ENCODE measurements around the gene DAPK1. TPM values are rescaled to one million over a fixed set of nuclear protein-coding genes. Genes with fewer than 3 reads are reported as not detected.

Gene DAPK1
- polyA plus RNA-seq, 1 of the 3 experiments (the other 2 are of a cell fraction) = 0.61 TPM

- POLR2A ChIA-PET = interaction anchor here (1.1 to 1.5 kb wide), 2 partner anchors 8 to 12 kb away, joined by 3 to 4 read pairs; no protein-coding TSS in a partner anchor
- H3K36me3 ChIP-seq (replicated peaks in 1 of 2; ENCODE audit: control insufficient read depth in 1 of 2, insufficient read depth in 2 of 2, low read length in 1 of 2) = no peaks in the 10 kb centered on the region
- no peaks in the 10 kb centered on the region for H3K79me2 ChIP-seq (ENCODE audit: insufficient read depth)
- H3K4me3 ChIP-seq (ENCODE audit: low read depth in 2 of 2, low read length in 1 of 2) = no peak overlapping the region
- no peaks in the 10 kb centered on the region for H4K20me1 ChIP-seq (ENCODE audit: insufficient read depth)
- H3K9me2 ChIP-seq = no peaks in the 10 kb centered on the region
- 62% methylated on average over 5 of the region's 5 CpGs for WGBS (ENCODE audit: low lambda C conversion rate)
- no peak for TF ChIP-seq IRF3 (IDR thresholded peaks at IDR 0.05; ENCODE audit: low read depth, low read length)
- no peak for TF ChIP-seq ZBTB33 (IDR thresholded peaks at IDR 0.05; ENCODE audit: borderline replicate concordance, low read depth)
- TF ChIP-seq CHD2 (IDR thresholded peaks at IDR 0.05; ENCODE audit: low read length, partially characterized antibody) = no peak
- no peak for TF ChIP-seq MXI1 (IDR thresholded peaks at IDR 0.05; ENCODE audit: low read depth, low read length)
- TF ChIP-seq EZH2phosphoT487 (IDR thresholded peaks at IDR 0.05; ENCODE audit: borderline replicate concordance, low read depth) = no peak
- TF ChIP-seq GATA2 (CRISPR knock-in tag; IDR thresholded peaks at IDR 0.05) = no peak
- TF ChIP-seq TAF1 (IDR thresholded peaks at IDR 0.05; ENCODE audit: borderline replicate concordance, low read depth, low read length) = no peak
- no peak for TF ChIP-seq MAX (IDR thresholded peaks at IDR 0.05; ENCODE audit: low read depth)
- no peak for TF ChIP-seq RFX5 (IDR thresholded peaks at IDR 0.05; ENCODE audit: low read length)
- TF ChIP-seq SMC3 (IDR thresholded peaks at IDR 0.05; ENCODE audit: low read depth, low read length) = no peak
- TF ChIP-seq JUND (IDR thresholded peaks at IDR 0.05) = no peak
- TF ChIP-seq USF2 (IDR thresholded peaks at IDR 0.05; ENCODE audit: borderline replicate concordance, low read depth, low read length) = no peak
- no peak for TF ChIP-seq FOXM1 (IDR thresholded peaks at IDR 0.05; ENCODE audit: low read depth)
- TF ChIP-seq NFIC (IDR thresholded peaks at IDR 0.05; ENCODE audit: borderline replicate concordance) = no peak
- no peak for TF ChIP-seq RXRA (IDR thresholded peaks at IDR 0.05; ENCODE audit: borderline replicate concordance, low read depth)
- TF ChIP-seq USF1 (IDR thresholded peaks at IDR 0.05; ENCODE audit: borderline replicate concordance, low read depth) = no peak
- no peak for TF ChIP-seq FOSL2 (IDR thresholded peaks at IDR 0.05; ENCODE audit: borderline replicate concordance, low read depth)
- TF ChIP-seq POLR2AphosphoS5 (IDR thresholded peaks at IDR 0.05; ENCODE audit: low read depth, low read length) = no peak
- H3K4me1 ChIP-seq (ENCODE audit: control insufficient read depth in 1 of 2, insufficient read depth in 2 of 2, low read depth in 1 of 2, low read length in 1 of 2) = peaks cover 0 to 18% of the 10 kb centered on the region in 2 experiments; a peak in 1 of 4 replicates
- no peaks in the 10 kb centered on the region for H3K27me3 ChIP-seq (ENCODE audit: insufficient read depth)
- H3K9ac ChIP-seq = no peak overlapping the region
- H2AFZ ChIP-seq (ENCODE audit: low read depth) = no peak overlapping the region
- no peaks in the 10 kb centered on the region for H3K9me3 ChIP-seq
- no peak overlapping the region for H3K4me2 ChIP-seq
- CTCF ChIA-PET = interaction anchor here (1.2 to 1.8 kb wide), 2 partner anchors 19 to 104 kb away, joined by 3 to 7 read pairs; no protein-coding TSS in a partner anchor
- no peak for DNase-seq
- no peak overlapping the region for H3K27ac ChIP-seq (ENCODE audit: low read depth in 2 of 2, low read length in 1 of 2)
- H3F3A ChIP-seq (replicated peaks; ENCODE audit: insufficient read depth) = no peaks in the 10 kb centered on the region
Observed at GRCh38 chr9:87558606-87559190, 61.0 kb downstream of the DAPK1 start.

Measured in SK-N-SH (cell line).